PFSK-1 (cell line): ENCODE data around the gene SEMG2.

ENCODE experiments used
- FOXP2 ChIP-seq: optimal IDR thresholded peaks from 2 replicates; pipeline ENCODE3; 2011; ENCODE audit warnings: borderline replicate concordance, control low read depth, inconsistent platforms; ENCODE audit not compliant: insufficient read depth; ENCODE audit errors: extremely low read length, extremely low read depth
- POLR2AphosphoS5 ChIP-seq: IDR thresholded peaks from 2 replicates; pipeline ENCODE4 v1.6.1; 2012; ENCODE audit warnings: low read depth, mild to moderate bottlenecking, control low read depth, low read length, moderate library complexity
- TAF1 ChIP-seq: IDR thresholded peaks from 2 replicates; pipeline ENCODE4 v1.6.1; 2012; ENCODE audit warnings: low read length, control low read depth, borderline replicate concordance; ENCODE audit not compliant: insufficient read depth
- TF ChIP-seq, protein P1 (sequence below), 2 experiments: IDR thresholded peaks; 2 replicates each; pipeline versions ENCODE4 v1.6.1 to v1.8.0; 2011 to 2012; ENCODE audit warnings: low read depth in 2 of 2, low read length in 2 of 2, control low read depth in 1 of 2, inconsistent platforms in 1 of 2, mild to moderate bottlenecking in 1 of 2, moderate library complexity in 1 of 2; ENCODE audit not compliant: insufficient read depth in 1 of 2

- TF ChIP-seq POLR2AphosphoS5 (no peak), TAF1 (no peak), FOXP2 (no peak)
- TF ChIP-seq, protein P1, sequence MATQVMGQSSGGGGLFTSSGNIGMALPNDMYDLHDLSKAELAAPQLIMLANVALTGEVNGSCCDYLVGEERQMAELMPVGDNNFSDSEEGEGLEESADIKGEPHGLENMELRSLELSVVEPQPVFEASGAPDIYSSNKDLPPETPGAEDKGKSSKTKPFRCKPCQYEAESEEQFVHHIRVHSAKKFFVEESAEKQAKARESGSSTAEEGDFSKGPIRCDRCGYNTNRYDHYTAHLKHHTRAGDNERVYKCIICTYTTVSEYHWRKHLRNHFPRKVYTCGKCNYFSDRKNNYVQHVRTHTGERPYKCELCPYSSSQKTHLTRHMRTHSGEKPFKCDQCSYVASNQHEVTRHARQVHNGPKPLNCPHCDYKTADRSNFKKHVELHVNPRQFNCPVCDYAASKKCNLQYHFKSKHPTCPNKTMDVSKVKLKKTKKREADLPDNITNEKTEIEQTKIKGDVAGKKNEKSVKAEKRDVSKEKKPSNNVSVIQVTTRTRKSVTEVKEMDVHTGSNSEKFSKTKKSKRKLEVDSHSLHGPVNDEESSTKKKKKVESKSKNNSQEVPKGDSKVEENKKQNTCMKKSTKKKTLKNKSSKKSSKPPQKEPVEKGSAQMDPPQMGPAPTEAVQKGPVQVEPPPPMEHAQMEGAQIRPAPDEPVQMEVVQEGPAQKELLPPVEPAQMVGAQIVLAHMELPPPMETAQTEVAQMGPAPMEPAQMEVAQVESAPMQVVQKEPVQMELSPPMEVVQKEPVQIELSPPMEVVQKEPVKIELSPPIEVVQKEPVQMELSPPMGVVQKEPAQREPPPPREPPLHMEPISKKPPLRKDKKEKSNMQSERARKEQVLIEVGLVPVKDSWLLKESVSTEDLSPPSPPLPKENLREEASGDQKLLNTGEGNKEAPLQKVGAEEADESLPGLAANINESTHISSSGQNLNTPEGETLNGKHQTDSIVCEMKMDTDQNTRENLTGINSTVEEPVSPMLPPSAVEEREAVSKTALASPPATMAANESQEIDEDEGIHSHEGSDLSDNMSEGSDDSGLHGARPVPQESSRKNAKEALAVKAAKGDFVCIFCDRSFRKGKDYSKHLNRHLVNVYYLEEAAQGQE (IDR thresholded peaks at IDR 0.05; ENCODE audit: insufficient read depth in 1 of 2, low read depth in 2 of 2, low read length in 2 of 2), result no peak
Measured at GRCh38 chr20:45258259-45258658, 37.1 kb downstream of the SEMG2 start.
